ENCODE results near the gene NDUFB10.

GRCh38 chr16:2005646-2006045 lies 46.3 kb downstream of the NDUFB10 start:
- TF ChIP-seq CTCF (conservative IDR thresholded peaks at IDR 0.05) (no peak), EZH2 (IDR thresholded peaks at IDR 0.05; ENCODE audit: low read depth) (no peak)
